ENCODE results near the gene MAP2K4. TPM values are rescaled to one million over a fixed set of nuclear protein-coding genes. Genes with fewer than 3 reads are reported as not detected.

MAP2K4 gene
- total and polyA plus RNA-seq, 2 of the 4 experiments (the other 2 are of a cell fraction): 14.5 to 32.6 TPM

DNA sequence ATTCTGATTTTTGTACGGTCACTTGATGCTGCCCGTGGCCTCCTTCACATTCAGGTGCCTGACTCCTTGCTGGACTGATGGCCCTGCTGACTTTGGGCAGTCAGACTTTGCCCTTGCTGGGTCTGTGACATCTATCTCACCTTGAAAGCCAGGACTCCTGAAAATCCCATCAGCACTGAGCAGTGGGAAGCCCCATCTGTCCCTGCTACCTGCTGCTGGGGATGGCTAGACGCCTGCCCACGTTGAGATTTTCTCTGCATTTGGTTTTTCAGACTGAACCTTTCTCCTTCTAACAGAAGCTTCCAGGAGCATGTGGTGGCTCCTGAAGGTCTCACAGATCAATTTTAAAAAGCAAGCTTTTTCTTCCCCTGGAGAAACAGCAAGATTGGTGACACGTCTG, 13.2 kb upstream of the MAP2K4 start:
- ChIA-PET POLR2A (ENCODE audit: unreplicated experiment) (interaction anchor here (1.0 kb wide), 1 partner anchor 10 kb away, joined by 3 read pairs; the partner anchor contains the start of gene ZNF18), CTCF (no interaction called here)
- no peaks in the 10 kb centered on the region for H3K9me3 ChIP-seq (ENCODE audit: control insufficient read depth, insufficient read depth, low read length)
- no peaks in the 10 kb centered on the region for H3K36me3 ChIP-seq (ENCODE audit: control insufficient read depth, insufficient read depth, low read length)
- no peak overlapping the region for H3K18ac ChIP-seq (ENCODE audit: low read depth, low read length)
- dilution Hi-C loops (cut with HindIII; ENCODE audit: low sequenced_read_pairs, unreplicated experiment) (no loop called here), intact Hi-C loops (cut with micrococcal nuclease) (no loop called here), in situ Hi-C loops (cut with MboI; ENCODE audit: low sequenced_read_pairs) (no loop called here)
- H4K5ac ChIP-seq (ENCODE audit: low read depth, low read length): no peak overlapping the region
- H4K91ac ChIP-seq (ENCODE audit: insufficient read depth, low read depth, low read length): no peak overlapping the region
- H3K9ac ChIP-seq (ENCODE audit: low read depth, low read length): no peak overlapping the region
- H3K79me1 ChIP-seq (ENCODE audit: low read depth in 1 of 2, low read length in 2 of 2): no peaks in the 10 kb centered on the region
- H3K4me3 ChIP-seq (ENCODE audit: insufficient read depth, low read depth, low read length): no peak overlapping the region
- H3K56ac ChIP-seq (ENCODE audit: extremely low read depth, insufficient read depth, low read length): no peak overlapping the region
- no peak overlapping the region for H3K4ac ChIP-seq (ENCODE audit: low read depth, low read length)
- H3K9me1 ChIP-seq (ENCODE audit: insufficient read depth, low read length): no peaks in the 10 kb centered on the region
- H3K4me1 ChIP-seq (ENCODE audit: control insufficient read depth, insufficient read depth, low read length): no peaks in the 10 kb centered on the region
- no peak overlapping the region for H2BK5ac ChIP-seq (ENCODE audit: low read depth, low read length, poor library complexity, severe bottlenecking)
- no peak overlapping the region for H3K14ac ChIP-seq (replicated peaks; ENCODE audit: low read depth, low read length)
- no peak overlapping the region for H2BK20ac ChIP-seq (ENCODE audit: low read depth, low read length)
- peaks cover 2% of the 10 kb centered on the region; the same call in 1 of the 2 replicates for H3K27me3 ChIP-seq (ENCODE audit: control insufficient read depth, insufficient read depth, low read length)
- H4K20me1 ChIP-seq (ENCODE audit: insufficient read depth, low read length): no peaks in the 10 kb centered on the region
- WGBS, 2 experiments (ENCODE audit: extremely low coverage in 2 of 2, insufficient read length in 1 of 2): 96% methylated on average over 3 of the region's 5 CpGs; no CpG with 5 or more reads in 1 of the 2 experiments
- ATAC-seq (ENCODE audit: low read depth): no peak
- H2AK5ac ChIP-seq (ENCODE audit: low read depth, low read length): no peak overlapping the region
- H2BK15ac ChIP-seq (ENCODE audit: low read depth, low read length): no peak overlapping the region
- H2BK120ac ChIP-seq (ENCODE audit: low read depth, low read length): no peak overlapping the region
- BruUV-seq (replicated peaks): no TSS peak
- H3K4me2 ChIP-seq (ENCODE audit: low read depth, low read length): no peak overlapping the region
- no peak overlapping the region for H3K23ac ChIP-seq (ENCODE audit: low read depth, low read length)
- no peak overlapping the region for H4K8ac ChIP-seq (ENCODE audit: low read depth in 2 of 2, low read length in 2 of 2)
- H3K27ac ChIP-seq (ENCODE audit: insufficient read depth, low read length): no peak overlapping the region
- H2AFZ ChIP-seq (replicated peaks; ENCODE audit: low read length, poor library complexity): no peak overlapping the region
- TF ChIP-seq RFX5 (IDR thresholded peaks at IDR 0.05; ENCODE audit: low read depth, low read length): no peak
- TF ChIP-seq BHLHE40 (IDR thresholded peaks at IDR 0.05; ENCODE audit: low read depth, low read length): no peak
- no peak for TF ChIP-seq MAFK (IDR thresholded peaks at IDR 0.05; ENCODE audit: low read depth, low read length)
- no peak for TF ChIP-seq RCOR1 (IDR thresholded peaks at IDR 0.05; ENCODE audit: insufficient replicate concordance, low read length)
- TF ChIP-seq, protein P1, sequence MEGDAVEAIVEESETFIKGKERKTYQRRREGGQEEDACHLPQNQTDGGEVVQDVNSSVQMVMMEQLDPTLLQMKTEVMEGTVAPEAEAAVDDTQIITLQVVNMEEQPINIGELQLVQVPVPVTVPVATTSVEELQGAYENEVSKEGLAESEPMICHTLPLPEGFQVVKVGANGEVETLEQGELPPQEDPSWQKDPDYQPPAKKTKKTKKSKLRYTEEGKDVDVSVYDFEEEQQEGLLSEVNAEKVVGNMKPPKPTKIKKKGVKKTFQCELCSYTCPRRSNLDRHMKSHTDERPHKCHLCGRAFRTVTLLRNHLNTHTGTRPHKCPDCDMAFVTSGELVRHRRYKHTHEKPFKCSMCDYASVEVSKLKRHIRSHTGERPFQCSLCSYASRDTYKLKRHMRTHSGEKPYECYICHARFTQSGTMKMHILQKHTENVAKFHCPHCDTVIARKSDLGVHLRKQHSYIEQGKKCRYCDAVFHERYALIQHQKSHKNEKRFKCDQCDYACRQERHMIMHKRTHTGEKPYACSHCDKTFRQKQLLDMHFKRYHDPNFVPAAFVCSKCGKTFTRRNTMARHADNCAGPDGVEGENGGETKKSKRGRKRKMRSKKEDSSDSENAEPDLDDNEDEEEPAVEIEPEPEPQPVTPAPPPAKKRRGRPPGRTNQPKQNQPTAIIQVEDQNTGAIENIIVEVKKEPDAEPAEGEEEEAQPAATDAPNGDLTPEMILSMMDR (conservative IDR thresholded peaks at IDR 0.05; ENCODE audit: low read depth, low read length): no peak
- no peak for TF ChIP-seq MAZ (IDR thresholded peaks at IDR 0.05; ENCODE audit: borderline replicate concordance, low read depth, low read length)
- TF ChIP-seq CHD1 (IDR thresholded peaks at IDR 0.05; ENCODE audit: low read depth, low read length): no peak
- TF ChIP-seq, protein P2, sequence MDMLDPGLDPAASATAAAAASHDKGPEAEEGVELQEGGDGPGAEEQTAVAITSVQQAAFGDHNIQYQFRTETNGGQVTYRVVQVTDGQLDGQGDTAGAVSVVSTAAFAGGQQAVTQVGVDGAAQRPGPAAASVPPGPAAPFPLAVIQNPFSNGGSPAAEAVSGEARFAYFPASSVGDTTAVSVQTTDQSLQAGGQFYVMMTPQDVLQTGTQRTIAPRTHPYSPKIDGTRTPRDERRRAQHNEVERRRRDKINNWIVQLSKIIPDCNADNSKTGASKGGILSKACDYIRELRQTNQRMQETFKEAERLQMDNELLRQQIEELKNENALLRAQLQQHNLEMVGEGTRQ (IDR thresholded peaks at IDR 0.05; ENCODE audit: low read depth, low read length): no peak
- H2AK9ac ChIP-seq (replicated peaks; ENCODE audit: low read depth, low read length, poor library complexity): no peak overlapping the region
- no peak for DNase-seq

Measured in IMR-90 (cell line).